OCI-LY1 (cell line): Measurements from ENCODE around the gene UBE2S.
"Not testable (repeated sequence)": the region's sequence is repeated elsewhere in the genome, so short reads cannot be mapped to it uniquely, and the experiment has no call there.

Source experiments
- H2AFZ ChIP-seq: fragments of 200-600 bp; sonication (generic), shearing (Covaris generic); 2 replicates; pipeline ENCODE4 v1.6.0; 2014; ENCODE audit warnings: antibody characterized with exemption, mild to moderate bottlenecking, low read length
- H3F3A ChIP-seq: fragments of 200-600 bp; sonication (generic), shearing (Covaris generic); 2 replicates; pipeline ENCODE4 v1.6.0; 2014; ENCODE audit warnings: mild to moderate bottlenecking, antibody characterized with exemption, low read length, moderate library complexity; ENCODE audit not compliant: insufficient read depth
- H3K27ac ChIP-seq: fragments of 200-600 bp; sonication (generic); 2 replicates; pipeline ENCODE4 v1.5.1; 2014; ENCODE audit warnings: low read length, mixed run types, mild to moderate bottlenecking, low read depth; ENCODE audit not compliant: poor library complexity, severe bottlenecking
- H3K27me3 ChIP-seq: fragments of 200-600 bp; sonication (generic); 2 replicates; pipeline ENCODE4 v1.6.0; 2014; ENCODE audit warnings: antibody characterized with exemption, mild to moderate bottlenecking, low read length, moderate library complexity; ENCODE audit not compliant: insufficient read depth
- H3K36me3 ChIP-seq: fragments of 200-600 bp; sonication (generic); 2 replicates; pipeline ENCODE4 v1.6.1; 2014; ENCODE audit warnings: mild to moderate bottlenecking, antibody characterized with exemption, low read length, moderate library complexity, mixed read lengths; ENCODE audit not compliant: insufficient read depth
- H3K4me1 ChIP-seq: fragments of 200-600 bp; sonication (generic); 2 replicates; pipeline ENCODE4 v1.5.1; 2014; ENCODE audit warnings: mild to moderate bottlenecking, low read length, moderate library complexity; ENCODE audit not compliant: insufficient read depth, severe bottlenecking
- H3K4me2 ChIP-seq: fragments of 200-600 bp; sonication (generic), shearing (Covaris generic); 2 replicates; pipeline ENCODE4 v1.6.1; 2014; ENCODE audit warnings: low read length
- H3K4me3 ChIP-seq: fragments of 200-600 bp; sonication (generic); 2 replicates; pipeline ENCODE4 v1.5.1; 2014; ENCODE audit warnings: low read length, low read depth, mild to moderate bottlenecking, mixed read lengths; ENCODE audit not compliant: poor library complexity, severe bottlenecking
- H3K79me2 ChIP-seq: fragments of 200-600 bp; shearing (Covaris generic); 2 replicates; pipeline ENCODE4 v1.6.1; 2016; ENCODE audit warnings: mixed run types, low read length, mixed read lengths; ENCODE audit not compliant: insufficient read depth
- H3K9ac ChIP-seq: fragments of 200-600 bp; sonication (generic), shearing (Covaris generic); 2 replicates; pipeline ENCODE4 v1.6.1; 2014; ENCODE audit warnings: mild to moderate bottlenecking, low read length, mixed read lengths
- H3K9me2 ChIP-seq: fragments of 200-600 bp; sonication (generic), shearing (Covaris generic); 2 replicates; pipeline ENCODE4 v1.6.1; 2014; ENCODE audit warnings: low read depth, mild to moderate bottlenecking, low read length, mixed read lengths
- H3K9me3 ChIP-seq: fragments of 200-600 bp; shearing (Covaris generic); 2 replicates; pipeline ENCODE4 v1.6.1; 2014; ENCODE audit warnings: low read length, mixed read lengths
- H4K20me1 ChIP-seq: fragments of 200-600 bp; sonication (generic), shearing (Covaris generic); 2 replicates; pipeline ENCODE4 v1.6.0; 2016; ENCODE audit warnings: mild to moderate bottlenecking, low read length; ENCODE audit not compliant: insufficient read depth
- CTCF ChIP-seq: fragments of 200-600 bp; sonication (generic), shearing (Covaris generic); IDR thresholded peaks from 2 replicates; pipeline ENCODE4 v1.5.1; 2017; ENCODE audit warnings: mild to moderate bottlenecking, antibody characterized with exemption, low read length, moderate library complexity, mixed read lengths
- EZH2 ChIP-seq: fragments of 200-600 bp; sonication (generic), shearing (Covaris generic); IDR thresholded peaks from 2 replicates; pipeline ENCODE4 v1.8.0; 2017; ENCODE audit warnings: borderline replicate concordance, mixed run types, mild to moderate bottlenecking, antibody characterized with exemption, low read length, moderate library complexity, mixed read lengths

UBE2S gene

GRCh38 chr19:55402509-55402908, 5.1 kb downstream of the UBE2S start:
- no peaks in the 10 kb centered on the region for H3F3A ChIP-seq
- H3K27ac ChIP-seq, result no peak overlapping the region
- no peak for TF ChIP-seq EZH2
- no peak for TF ChIP-seq CTCF
- H3K4me1 ChIP-seq, result peaks cover 30% of the 10 kb centered on the region
- H3K36me3 ChIP-seq, result peaks cover 65% of the 10 kb centered on the region
- no peaks in the 10 kb centered on the region for H3K27me3 ChIP-seq
- H2AFZ ChIP-seq, result no peak overlapping the region
- no peak overlapping the region for H3K4me2 ChIP-seq
- no peak overlapping the region for H3K9ac ChIP-seq
- H3K9me3 ChIP-seq, result no peaks in the 10 kb centered on the region
- H4K20me1 ChIP-seq, result no peaks in the 10 kb centered on the region
- H3K4me3 ChIP-seq, result no peak overlapping the region
- H3K79me2 ChIP-seq, result peaks cover 19% of the 10 kb centered on the region
- no peaks in the 10 kb centered on the region for H3K9me2 ChIP-seq

DNA sequence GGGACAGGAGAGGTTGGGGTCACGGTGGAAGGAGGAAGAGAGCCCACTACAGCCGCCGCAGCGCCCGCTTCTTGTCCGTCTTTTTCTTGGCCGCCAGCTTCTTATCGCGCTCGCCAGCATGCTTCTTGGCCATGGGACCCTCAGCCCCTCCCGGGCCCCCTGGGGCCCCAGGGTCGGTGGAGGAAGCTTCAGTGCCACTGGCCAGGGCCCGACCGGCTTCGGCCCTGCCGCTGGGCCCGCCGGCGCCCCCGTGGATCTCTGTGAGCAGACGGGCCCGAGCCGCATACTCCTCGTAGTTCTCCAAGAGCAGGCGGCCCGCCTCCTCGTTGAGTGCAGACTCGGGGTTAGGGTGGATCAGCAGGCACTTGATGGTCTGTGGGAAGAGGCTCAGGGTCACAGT, 6.2 kb downstream of the UBE2S start:
- H3K9me2 ChIP-seq, H3K27ac ChIP-seq, H3K9me3 ChIP-seq, H3K4me3 ChIP-seq, H3F3A ChIP-seq, H3K79me2 ChIP-seq, H3K9ac ChIP-seq, H4K20me1 ChIP-seq, H3K4me2 ChIP-seq, H2AFZ ChIP-seq, H3K27me3 ChIP-seq: not testable (repeated sequence)
- H3K36me3 ChIP-seq, result peaks cover 55% of the 10 kb centered on the region
- H3K4me1 ChIP-seq, result peaks cover 26% of the 10 kb centered on the region

- no peak overlapping the region for H2AFZ ChIP-seq
- H3K4me1 ChIP-seq, result peaks cover 17% of the 10 kb centered on the region
- H3K9me2 ChIP-seq, result no peaks in the 10 kb centered on the region
- TF ChIP-seq EZH2 (no peak), CTCF (no peak)
- no peak overlapping the region for H3K4me3 ChIP-seq
- H3K79me2 ChIP-seq, result 0 out of 2 replicates have a peak, but pooled peaks cover 1% of the 10 kb centered on the region
- no peak overlapping the region for H3K27ac ChIP-seq
- no peak overlapping the region for H3K9ac ChIP-seq
- H4K20me1 ChIP-seq, result no peaks in the 10 kb centered on the region
- no peaks in the 10 kb centered on the region for H3F3A ChIP-seq
- H3K27me3 ChIP-seq, result no peaks in the 10 kb centered on the region
- H3K4me2 ChIP-seq, result no peak overlapping the region
- H3K9me3 ChIP-seq, result no peaks in the 10 kb centered on the region
- peaks cover 46% of the 10 kb centered on the region for H3K36me3 ChIP-seq
These were observed 7.1 kb downstream of the UBE2S start for GRCh38 chr19:55400281-55401087.
